Measurements from ENCODE around the gene RAD51B.

- TF ChIP-seq CTCF (conservative IDR thresholded peaks at IDR 0.05 in 1 of 2, IDR thresholded peaks at IDR 0.05 in 1 of 2; ENCODE audit: low read depth in 1 of 2, low read length in 2 of 2): no peak
- TF ChIP-seq EZH2 (IDR thresholded peaks at IDR 0.05; ENCODE audit: low read length, missing control alignments): no peak
Observed at GRCh38 chr14:68506645-68507419, 687.3 kb downstream of the RAD51B start.
